HEK293 (cell line): ENCODE measurements around the gene CNRIP1.

Experiments used
- CTCF ChIA-PET: fragments of 350-600 bp; formaldehyde crosslinking; extraction: SDS; loops from one replicate; lab custom pipeline; 2021; ENCODE audit warnings: antibody characterized with exemption; lab: Yijun Ruan, JAX
- POLR2A ChIA-PET: fragments of 300-600 bp; formaldehyde crosslinking; extraction: SDS; loops from one replicate; lab custom pipeline; 2020; ENCODE audit warnings: antibody characterized with exemption, inconsistent platforms; lab: Yijun Ruan, JAX
- H3K27ac ChIP-seq: fragments of 200-500 bp; sonication (Bioruptor generic); 2 replicates; pipeline ENCODE4 v1.5.1; 2014; ENCODE audit warnings: low read depth, low read length, control low read depth, inconsistent platforms; ENCODE audit errors: extremely low read depth
- H3K36me3 ChIP-seq, 2 experiments: fragments of 200-500 bp in 1 of 2; sonication (Bioruptor generic) in 1 of 2; 1 replicate in 1 of 2; 2 replicates in 1 of 2; pipeline ENCODE4 v1.5.1; 2014 to 2017; ENCODE audit warnings: inconsistent platforms in 2 of 2, low read length in 2 of 2; ENCODE audit not compliant: control insufficient read depth in 2 of 2, insufficient read depth in 1 of 2
- H3K4me1 ChIP-seq: fragments of 200-500 bp; sonication (Bioruptor generic); 2 replicates; pipeline ENCODE4 v1.5.1; 2014; ENCODE audit warnings: mild to moderate bottlenecking, low read length, inconsistent platforms; ENCODE audit not compliant: control insufficient read depth, insufficient read depth
- H3K4me3 ChIP-seq: 2 replicates; pipeline ENCODE4 v1.5.1; 2011; ENCODE audit warnings: low read depth, mild to moderate bottlenecking, control low read depth, low read length, moderate library complexity
- H3K9me3 ChIP-seq: fragments of 200-500 bp; sonication (Bioruptor generic); 2 replicates; pipeline ENCODE4 v1.5.1; 2014; ENCODE audit warnings: low read depth, low read length, inconsistent platforms; ENCODE audit not compliant: control insufficient read depth, insufficient read depth
- EGR2 ChIP-seq: fragments of 450-650 bp; formaldehyde crosslinking; IDR thresholded peaks from 2 replicates; pipeline ENCODE4 v1.5.1; 2016; ENCODE audit warnings: low read depth, missing biosample characterization, missing genetic modification characterization
- GLI2 ChIP-seq: fragments of 450-650 bp; formaldehyde crosslinking; IDR thresholded peaks from 2 replicates; pipeline ENCODE4; 2017; ENCODE audit warnings: missing biosample characterization, missing genetic modification characterization, low read depth, borderline replicate concordance
- INSM2 ChIP-seq: fragments of 450-650 bp; formaldehyde crosslinking; IDR thresholded peaks from 2 replicates; pipeline ENCODE4 v1.5.1; 2016; ENCODE audit warnings: missing biosample characterization, missing genetic modification characterization
- OSR2 ChIP-seq: fragments of 450-650 bp; formaldehyde crosslinking; IDR thresholded peaks from 2 replicates; pipeline ENCODE4 v1.5.1; 2016; ENCODE audit warnings: missing biosample characterization, missing genetic modification characterization
- ZNF169 ChIP-seq: fragments of 450-650 bp; formaldehyde crosslinking; IDR thresholded peaks from 2 replicates; pipeline ENCODE4 v1.5.1; 2016; ENCODE audit warnings: missing biosample characterization, missing genetic modification characterization
- ZNF292 ChIP-seq: fragments of 450-650 bp; formaldehyde crosslinking; IDR thresholded peaks from 2 replicates; pipeline ENCODE4 v1.5.1; 2016; ENCODE audit warnings: low read depth, missing biosample characterization, missing genetic modification characterization, borderline replicate concordance
- ZNF350 ChIP-seq: fragments of 450-650 bp; formaldehyde crosslinking; IDR thresholded peaks from 2 replicates; pipeline ENCODE4 v1.5.0; 2017; ENCODE audit warnings: missing biosample characterization, mild to moderate bottlenecking, missing genetic modification characterization
- ZNF362 ChIP-seq: fragments of 450-650 bp; formaldehyde crosslinking; IDR thresholded peaks from 2 replicates; pipeline ENCODE4 v1.5.1; 2016; ENCODE audit warnings: missing biosample characterization, missing genetic modification characterization
- ZNF514 ChIP-seq: fragments of 450-650 bp; formaldehyde crosslinking; IDR thresholded peaks from 2 replicates; pipeline ENCODE4 v1.5.1; 2016; ENCODE audit warnings: missing biosample characterization, missing genetic modification characterization
- ZNF596 ChIP-seq: fragments of 450-650 bp; IDR thresholded peaks from 2 replicates; pipeline ENCODE4 v1.5.0; 2018; ENCODE audit warnings: missing biosample characterization, mild to moderate bottlenecking, missing genetic modification characterization, moderate library complexity
- ZNF623 ChIP-seq: fragments of 450-650 bp; formaldehyde crosslinking; IDR thresholded peaks from 2 replicates; pipeline ENCODE4 v1.5.1; 2016; ENCODE audit warnings: missing biosample characterization, missing genetic modification characterization
- ZNF629 ChIP-seq: fragments of 450-650 bp; formaldehyde crosslinking; IDR thresholded peaks from 2 replicates; pipeline ENCODE4 v1.5.1; 2017; ENCODE audit warnings: missing biosample characterization, missing genetic modification characterization
- ZNF664 ChIP-seq: fragments of 450-650 bp; formaldehyde crosslinking; IDR thresholded peaks from 2 replicates; pipeline ENCODE4 v1.5.1; 2016; ENCODE audit warnings: missing biosample characterization, missing genetic modification characterization
- ZNF747 ChIP-seq: fragments of 450-650 bp; formaldehyde crosslinking; IDR thresholded peaks from 2 replicates; pipeline ENCODE4 v1.5.1; 2016; ENCODE audit warnings: missing biosample characterization, missing genetic modification characterization
- TF ChIP-seq, protein P1 (sequence below): fragments of 450-650 bp; formaldehyde crosslinking; IDR thresholded peaks from 2 replicates; pipeline ENCODE4 v1.5.1; 2016; ENCODE audit warnings: missing biosample characterization, missing genetic modification characterization
- TF ChIP-seq, protein P2 (sequence below): fragments of 450-650 bp; formaldehyde crosslinking; IDR thresholded peaks from 2 replicates; pipeline ENCODE4 v1.5.1; 2017; ENCODE audit warnings: missing biosample characterization, missing genetic modification characterization
- TF ChIP-seq, protein P3 (sequence below): fragments of 450-650 bp; formaldehyde crosslinking; IDR thresholded peaks from 2 replicates; pipeline ENCODE4 v1.5.1; 2016; ENCODE audit warnings: missing biosample characterization, missing genetic modification characterization

The CNRIP1 gene

DNA sequence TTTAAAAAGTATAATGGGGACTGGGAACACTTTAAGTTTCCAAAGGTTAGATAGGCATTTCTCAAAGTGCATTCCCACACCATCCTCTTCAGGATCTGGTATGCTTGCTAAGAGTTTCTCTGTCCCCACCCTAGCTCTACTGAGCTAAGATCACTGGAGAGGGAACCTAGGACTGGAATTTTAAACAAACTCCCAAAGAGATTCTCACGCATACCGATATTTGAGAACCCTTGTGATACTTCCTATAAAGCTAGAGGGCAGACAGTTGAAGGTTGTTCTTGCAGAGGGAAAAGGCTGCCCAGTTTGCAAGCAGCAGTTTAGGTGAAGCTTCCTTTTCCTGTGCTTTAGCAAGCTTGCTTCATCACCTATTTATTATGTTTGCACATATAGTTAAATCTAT, 3.6 kb downstream of the CNRIP1 start:
- CTCF ChIA-PET = no interaction called here
- H3K27ac ChIP-seq = no peak overlapping the region
- TF ChIP-seq ZNF596 (tag by site-specific recombination) (no peak), ZNF747 (tag by site-specific recombination) (no peak), ZNF629 (tag by site-specific recombination) (no peak), GLI2 (tag by site-specific recombination) (no peak), ZNF169 (no peak), ZNF350 (tag by site-specific recombination) (no peak), ZNF362 (tag by site-specific recombination) (no peak), OSR2 (tag by site-specific recombination) (no peak)
- TF ChIP-seq, protein P1, sequence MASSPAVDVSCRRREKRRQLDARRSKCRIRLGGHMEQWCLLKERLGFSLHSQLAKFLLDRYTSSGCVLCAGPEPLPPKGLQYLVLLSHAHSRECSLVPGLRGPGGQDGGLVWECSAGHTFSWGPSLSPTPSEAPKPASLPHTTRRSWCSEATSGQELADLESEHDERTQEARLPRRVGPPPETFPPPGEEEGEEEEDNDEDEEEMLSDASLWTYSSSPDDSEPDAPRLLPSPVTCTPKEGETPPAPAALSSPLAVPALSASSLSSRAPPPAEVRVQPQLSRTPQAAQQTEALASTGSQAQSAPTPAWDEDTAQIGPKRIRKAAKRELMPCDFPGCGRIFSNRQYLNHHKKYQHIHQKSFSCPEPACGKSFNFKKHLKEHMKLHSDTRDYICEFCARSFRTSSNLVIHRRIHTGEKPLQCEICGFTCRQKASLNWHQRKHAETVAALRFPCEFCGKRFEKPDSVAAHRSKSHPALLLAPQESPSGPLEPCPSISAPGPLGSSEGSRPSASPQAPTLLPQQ = no peak
- H3K4me3 ChIP-seq = no peak overlapping the region
- H3K36me3 ChIP-seq = peaks cover 4 to 36% of the 10 kb centered on the region in 2 experiments
- POLR2A ChIA-PET = no interaction called here
- H3K9me3 ChIP-seq = no peaks in the 10 kb centered on the region
- no peaks in the 10 kb centered on the region for H3K4me1 ChIP-seq

GRCh38 chr2:68311033-68311432, 8.7 kb downstream of the CNRIP1 start:
- POLR2A ChIA-PET = no interaction called here
- H3K36me3 ChIP-seq = peaks cover 4 to 26% of the 10 kb centered on the region in 2 experiments
- no peak overlapping the region for H3K27ac ChIP-seq
- H3K4me3 ChIP-seq = no peak overlapping the region
- CTCF ChIA-PET = interaction anchor here (0.6 to 1.0 kb wide), 3 partner anchors 8 to 277 kb away, joined by 3 to 6 read pairs (median 4); no protein-coding TSS in a partner anchor
- H3K9me3 ChIP-seq = no peaks in the 10 kb centered on the region
- TF ChIP-seq ZNF664 (tag by site-specific recombination) (no peak), INSM2 (tag by site-specific recombination) (no peak), EGR2 (no peak), ZNF292 (tag by site-specific recombination) (no peak), ZNF623 (tag by site-specific recombination) (no peak), ZNF514 (tag by site-specific recombination) (no peak)
- TF ChIP-seq, protein P2, sequence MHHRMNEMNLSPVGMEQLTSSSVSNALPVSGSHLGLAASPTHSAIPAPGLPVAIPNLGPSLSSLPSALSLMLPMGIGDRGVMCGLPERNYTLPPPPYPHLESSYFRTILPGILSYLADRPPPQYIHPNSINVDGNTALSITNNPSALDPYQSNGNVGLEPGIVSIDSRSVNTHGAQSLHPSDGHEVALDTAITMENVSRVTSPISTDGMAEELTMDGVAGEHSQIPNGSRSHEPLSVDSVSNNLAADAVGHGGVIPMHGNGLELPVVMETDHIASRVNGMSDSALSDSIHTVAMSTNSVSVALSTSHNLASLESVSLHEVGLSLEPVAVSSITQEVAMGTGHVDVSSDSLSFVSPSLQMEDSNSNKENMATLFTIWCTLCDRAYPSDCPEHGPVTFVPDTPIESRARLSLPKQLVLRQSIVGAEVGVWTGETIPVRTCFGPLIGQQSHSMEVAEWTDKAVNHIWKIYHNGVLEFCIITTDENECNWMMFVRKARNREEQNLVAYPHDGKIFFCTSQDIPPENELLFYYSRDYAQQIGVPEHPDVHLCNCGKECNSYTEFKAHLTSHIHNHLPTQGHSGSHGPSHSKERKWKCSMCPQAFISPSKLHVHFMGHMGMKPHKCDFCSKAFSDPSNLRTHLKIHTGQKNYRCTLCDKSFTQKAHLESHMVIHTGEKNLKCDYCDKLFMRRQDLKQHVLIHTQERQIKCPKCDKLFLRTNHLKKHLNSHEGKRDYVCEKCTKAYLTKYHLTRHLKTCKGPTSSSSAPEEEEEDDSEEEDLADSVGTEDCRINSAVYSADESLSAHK (tag by site-specific recombination) = no peak
- TF ChIP-seq, protein P3, sequence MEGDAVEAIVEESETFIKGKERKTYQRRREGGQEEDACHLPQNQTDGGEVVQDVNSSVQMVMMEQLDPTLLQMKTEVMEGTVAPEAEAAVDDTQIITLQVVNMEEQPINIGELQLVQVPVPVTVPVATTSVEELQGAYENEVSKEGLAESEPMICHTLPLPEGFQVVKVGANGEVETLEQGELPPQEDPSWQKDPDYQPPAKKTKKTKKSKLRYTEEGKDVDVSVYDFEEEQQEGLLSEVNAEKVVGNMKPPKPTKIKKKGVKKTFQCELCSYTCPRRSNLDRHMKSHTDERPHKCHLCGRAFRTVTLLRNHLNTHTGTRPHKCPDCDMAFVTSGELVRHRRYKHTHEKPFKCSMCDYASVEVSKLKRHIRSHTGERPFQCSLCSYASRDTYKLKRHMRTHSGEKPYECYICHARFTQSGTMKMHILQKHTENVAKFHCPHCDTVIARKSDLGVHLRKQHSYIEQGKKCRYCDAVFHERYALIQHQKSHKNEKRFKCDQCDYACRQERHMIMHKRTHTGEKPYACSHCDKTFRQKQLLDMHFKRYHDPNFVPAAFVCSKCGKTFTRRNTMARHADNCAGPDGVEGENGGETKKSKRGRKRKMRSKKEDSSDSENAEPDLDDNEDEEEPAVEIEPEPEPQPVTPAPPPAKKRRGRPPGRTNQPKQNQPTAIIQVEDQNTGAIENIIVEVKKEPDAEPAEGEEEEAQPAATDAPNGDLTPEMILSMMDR (tag by site-specific recombination) = no peak
- TF ChIP-seq, all 188 proteins: peak for 0
- no peaks in the 10 kb centered on the region for H3K4me1 ChIP-seq
